Smooth muscle cell (in vitro differentiated cells): ENCODE results near the gene PPP1R3E. TPM values are rescaled to one million over a fixed set of nuclear protein-coding genes. Genes with fewer than 3 reads are reported as not detected.

Experiments
- DNase-seq: peaks from one replicate; lab custom pipeline; 2025; ENCODE audit not compliant: unreplicated experiment; lab: John Stamatoyannopoulos, UW
- H2AFZ ChIP-seq: fragments of 200-600 bp; sonication (generic); 2 replicates; pipeline ENCODE4 v1.6.0; 2016; ENCODE audit warnings: antibody characterized with exemption, low read depth, mild to moderate bottlenecking
- H3F3A ChIP-seq: fragments of 200-600 bp; sonication (generic); 2 replicates; pipeline ENCODE4 v1.6.0; 2017; ENCODE audit warnings: antibody characterized with exemption, low read depth
- H3K27ac ChIP-seq: fragments of 200-600 bp; sonication (generic); 2 replicates; pipeline ENCODE4 v1.5.1; 2016; ENCODE audit warnings: low read depth, mild to moderate bottlenecking
- H3K27me3 ChIP-seq: fragments of 200-600 bp; sonication (generic); 2 replicates; pipeline ENCODE4 v1.6.1; 2016; ENCODE audit warnings: low read depth, mild to moderate bottlenecking
- H3K36me3 ChIP-seq: fragments of 200-600 bp; sonication (generic); 2 replicates; pipeline ENCODE4 v1.5.1; 2016; ENCODE audit warnings: low read depth
- H3K4me1 ChIP-seq: fragments of 200-600 bp; sonication (generic); 2 replicates; pipeline ENCODE4 v1.5.1; 2016; ENCODE audit warnings: low read depth
- H3K4me2 ChIP-seq: fragments of 200-600 bp; sonication (generic); 2 replicates; pipeline ENCODE4 v1.6.0; 2016; ENCODE audit warnings: mild to moderate bottlenecking
- H3K4me3 ChIP-seq: fragments of 200-600 bp; sonication (generic); 2 replicates; pipeline ENCODE4 v1.5.1; 2016; ENCODE audit warnings: mild to moderate bottlenecking
- H3K79me2 ChIP-seq: fragments of 200-600 bp; sonication (generic); 2 replicates; pipeline ENCODE4 v1.6.0; 2016; ENCODE audit warnings: low read depth, mild to moderate bottlenecking
- H3K9ac ChIP-seq: fragments of 200-600 bp; sonication (generic); 2 replicates; pipeline ENCODE4 v1.6.0; 2016; ENCODE audit warnings: low read depth
- H3K9me3 ChIP-seq: fragments of 200-600 bp; sonication (generic); replicated peaks from 2 replicates; pipeline ENCODE4 v1.5.1; 2016; ENCODE audit warnings: low read depth
- H4K20me1 ChIP-seq: fragments of 200-600 bp; sonication (generic); 2 replicates; pipeline ENCODE4 v1.6.0; 2016; ENCODE audit warnings: low read depth
- WGBS: methylation state at CpG from one replicate; pipeline ENCODE4 v1.1.7; 2016; ENCODE audit warnings: low lambda C conversion rate; 5-methylcytosine and 5-hydroxymethylcytosine counted together
- polyA plus RNA-seq: library from polyadenylated mRNA; unstranded; fragments of >200 nt; fragmentation: Nextera tagmentation; extraction: Ambion mirVana; gene quantifications from 2 replicates; pipeline ENCODE4 v1.2.1, GENCODE V29; 2016
- total RNA-seq: library from RNA; depleted of rRNA; stranded (reverse); fragments of >200 nt; gene quantifications from 2 replicates; pipeline ENCODE4 v1.2.3, GENCODE V29; 2014
- TF ChIP-seq, protein P1 (sequence below): fragments of 200-600 bp; sonication (generic); IDR thresholded peaks from 2 replicates; pipeline ENCODE4 v1.5.1; 2017; ENCODE audit warnings: borderline replicate concordance, mild to moderate bottlenecking, antibody characterized with exemption; ENCODE audit not compliant: insufficient read depth, poor library complexity, severe bottlenecking

Gene PPP1R3E
- total and polyA plus RNA-seq, 2 experiments from 2014 or later: 0.71 to 2.0 TPM

DNA sequence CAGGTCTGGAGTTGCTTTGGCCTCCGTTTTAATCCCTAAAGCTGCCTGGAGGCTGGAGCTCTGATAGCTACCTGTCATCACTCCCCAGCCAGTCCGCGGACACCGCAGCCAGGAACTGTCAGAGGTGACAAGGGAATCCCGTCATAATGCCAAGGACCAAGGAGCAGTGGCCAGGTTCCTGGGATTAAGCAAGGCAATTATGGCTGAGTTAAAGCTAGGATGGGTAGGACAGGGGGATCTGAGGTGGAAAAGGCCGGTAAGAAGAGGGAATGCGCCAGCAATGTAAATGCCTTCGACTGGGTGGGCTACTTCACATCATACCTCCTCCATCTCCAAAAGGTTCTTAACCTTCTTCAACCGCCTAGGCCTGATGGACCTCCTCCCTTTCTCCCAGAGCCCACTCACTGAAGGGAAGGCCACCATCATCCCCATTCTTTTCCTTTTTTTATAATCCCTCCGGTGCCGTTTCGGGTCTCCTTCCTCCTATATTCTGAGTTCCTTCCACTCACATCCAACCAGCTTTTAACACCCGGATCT is 1.9 kb downstream of the PPP1R3E start:
- Histone ChIP-seq H2AFZ (no peak overlapping the region), H3K36me3 (no peaks in the 10 kb centered on the region), H3K4me2 (peak overlapping the region; percentile 89), H3F3A (peaks cover 14% of the 10 kb centered on the region), H3K9ac (peak overlapping the region; percentile 92), H3K27me3 (no peaks in the 10 kb centered on the region), H3K79me2 (no peaks in the 10 kb centered on the region), H3K9me3 (no peaks in the 10 kb centered on the region), H3K27ac (peak overlapping the region; percentile 95), H4K20me1 (no peaks in the 10 kb centered on the region), H3K4me3 (peak overlapping the region; percentile 72), H3K4me1 (peaks cover 9% of the 10 kb centered on the region)
- DNase-seq: no peak
- WGBS: 2% methylated on average over 13 of the region's 13 CpGs
- TF ChIP-seq, protein P1, sequence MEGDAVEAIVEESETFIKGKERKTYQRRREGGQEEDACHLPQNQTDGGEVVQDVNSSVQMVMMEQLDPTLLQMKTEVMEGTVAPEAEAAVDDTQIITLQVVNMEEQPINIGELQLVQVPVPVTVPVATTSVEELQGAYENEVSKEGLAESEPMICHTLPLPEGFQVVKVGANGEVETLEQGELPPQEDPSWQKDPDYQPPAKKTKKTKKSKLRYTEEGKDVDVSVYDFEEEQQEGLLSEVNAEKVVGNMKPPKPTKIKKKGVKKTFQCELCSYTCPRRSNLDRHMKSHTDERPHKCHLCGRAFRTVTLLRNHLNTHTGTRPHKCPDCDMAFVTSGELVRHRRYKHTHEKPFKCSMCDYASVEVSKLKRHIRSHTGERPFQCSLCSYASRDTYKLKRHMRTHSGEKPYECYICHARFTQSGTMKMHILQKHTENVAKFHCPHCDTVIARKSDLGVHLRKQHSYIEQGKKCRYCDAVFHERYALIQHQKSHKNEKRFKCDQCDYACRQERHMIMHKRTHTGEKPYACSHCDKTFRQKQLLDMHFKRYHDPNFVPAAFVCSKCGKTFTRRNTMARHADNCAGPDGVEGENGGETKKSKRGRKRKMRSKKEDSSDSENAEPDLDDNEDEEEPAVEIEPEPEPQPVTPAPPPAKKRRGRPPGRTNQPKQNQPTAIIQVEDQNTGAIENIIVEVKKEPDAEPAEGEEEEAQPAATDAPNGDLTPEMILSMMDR: no peak

DNA sequence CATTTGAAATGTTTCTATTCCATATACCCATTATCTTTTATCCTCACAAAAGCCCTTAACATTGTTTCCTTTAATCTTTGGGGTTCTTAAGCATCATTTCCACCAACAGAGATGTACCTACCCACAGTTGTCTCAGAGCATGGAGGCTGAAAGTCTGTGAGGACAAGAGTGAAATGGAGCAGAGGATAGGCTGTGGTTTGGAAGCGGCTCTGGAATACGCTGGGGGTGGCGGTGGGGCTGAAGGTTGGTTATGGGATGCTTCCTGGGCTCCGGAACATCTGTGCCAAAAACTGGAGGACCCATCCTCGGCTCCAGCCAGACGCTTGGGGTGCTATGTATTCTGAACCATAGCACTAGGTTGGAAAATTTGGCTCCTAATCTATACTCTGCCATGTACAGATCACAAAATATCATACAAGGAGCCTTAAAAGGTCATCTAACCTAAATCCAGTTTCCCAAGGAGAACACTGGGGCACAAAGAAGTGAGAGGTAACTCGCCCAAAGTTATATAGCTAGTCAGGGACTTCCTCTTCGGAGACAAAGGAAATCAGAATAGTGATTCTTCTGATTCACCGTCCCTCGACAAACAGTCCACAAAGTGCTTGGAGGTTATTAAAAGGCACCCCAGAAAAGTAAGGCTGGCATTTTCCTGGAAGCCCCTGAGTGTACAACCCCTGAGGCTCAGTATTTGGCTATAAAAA is 2.5 kb downstream of the PPP1R3E start:
- Histone ChIP-seq H2AFZ (no peak overlapping the region), H3K4me1 (peaks cover 9% of the 10 kb centered on the region), H3F3A (peaks cover 9% of the 10 kb centered on the region), H3K9ac (peak overlapping the region; percentile 92), H4K20me1 (no peaks in the 10 kb centered on the region), H3K27me3 (no peaks in the 10 kb centered on the region), H3K27ac (peak overlapping the region; percentile 95), H3K9me3 (no peaks in the 10 kb centered on the region), H3K4me3 (peak overlapping the region; percentile 72), H3K79me2 (no peaks in the 10 kb centered on the region), H3K4me2 (peak overlapping the region; percentile 89), H3K36me3 (no peaks in the 10 kb centered on the region)
- TF ChIP-seq, protein P1: no peak
- no peak for DNase-seq
- WGBS: 78% methylated on average over 10 of the region's 10 CpGs

DNA sequence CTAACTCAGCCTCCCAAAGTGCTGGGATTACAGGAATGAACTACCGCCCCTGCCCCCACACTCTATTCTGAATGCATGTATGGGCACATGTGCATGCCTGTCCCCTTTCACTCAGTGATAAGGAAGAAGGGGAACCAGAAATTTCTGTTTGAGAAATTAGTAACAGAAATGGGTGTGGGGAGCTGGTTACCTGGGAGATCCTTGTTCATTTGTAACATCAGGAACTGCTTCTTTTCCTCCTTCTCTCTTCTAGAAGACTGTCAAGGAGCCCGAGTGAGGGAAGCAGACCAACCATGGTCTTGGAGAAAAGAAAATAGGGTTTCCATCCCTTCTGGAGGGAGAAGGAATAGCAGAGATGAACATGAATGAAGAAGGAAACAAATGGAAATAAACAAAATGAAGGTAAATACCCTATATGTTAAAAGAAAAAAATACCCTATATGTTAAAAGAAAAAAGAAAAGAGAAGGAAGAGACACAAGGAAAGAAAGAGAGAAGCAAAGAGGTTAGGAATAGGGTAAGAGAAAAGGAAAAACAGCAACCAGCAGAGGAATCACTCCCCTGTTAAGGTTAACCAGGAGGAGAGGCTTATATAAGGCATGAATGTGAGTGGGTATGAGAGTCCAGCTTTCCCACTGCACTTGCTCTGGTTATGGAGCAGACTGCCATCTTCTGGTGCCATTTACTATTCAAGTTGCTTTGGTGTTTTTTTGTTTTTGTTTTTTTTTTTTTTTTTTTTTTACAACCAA is 3.3 kb downstream of the PPP1R3E start:
- H3K9ac ChIP-seq: no peak overlapping the region
- H3K4me2 ChIP-seq: no peak overlapping the region
- H3K9me3 ChIP-seq: no peaks in the 10 kb centered on the region
- H3F3A ChIP-seq: peaks cover 9% of the 10 kb centered on the region
- no peak for DNase-seq
- no peak overlapping the region for H2AFZ ChIP-seq
- WGBS: 95% methylated on average over 2 of the region's 2 CpGs
- peaks cover 9% of the 10 kb centered on the region for H3K4me1 ChIP-seq
- H3K27me3 ChIP-seq: no peaks in the 10 kb centered on the region
- TF ChIP-seq, protein P1: peak; percentile 26
- H3K27ac ChIP-seq: peak overlapping the region; percentile 45
- H4K20me1 ChIP-seq: no peaks in the 10 kb centered on the region
- H3K79me2 ChIP-seq: no peaks in the 10 kb centered on the region
- H3K36me3 ChIP-seq: no peaks in the 10 kb centered on the region
- no peak overlapping the region for H3K4me3 ChIP-seq
